ENCODE data around the gene ZNF474.
A peak's percentile ranks its signal among the peaks of the same experiment; 100 is the strongest.
"Not testable (repeated sequence)": the region's sequence is repeated elsewhere in the genome, so short reads cannot be mapped to it uniquely, and the experiment has no call there.

Gene ZNF474

GRCh38 chr5:122129306-122129705, at the start of gene ZNF474:
ZNF474 (plus strand) TSS chr5:122129546; CDS start chr5:122151991, 22,445 bp downstream.
- DNase-seq: peak in 4 of 56 donors; percentile 1 to 21 (median 6)

- DNase-seq: no peak
These were observed 47.8 kb upstream of the ZNF474 start for GRCh38 chr5:122081541-122081940.

GRCh38 chr5:122083535-122083934, 45.8 kb upstream of the ZNF474 start:
- DNase-seq: no peak

- DNase-seq: no peak
These were observed 44.3 kb upstream of the ZNF474 start for GRCh38 chr5:122085041-122085440.

GRCh38 chr5:122089096-122090013, 40.0 kb upstream of the ZNF474 start:
- no peak for DNase-seq

- no peak for DNase-seq
These were observed 37.3 kb upstream of the ZNF474 start for GRCh38 chr5:122091936-122092600.

- DNase-seq: no peak
These were observed 35.7 kb upstream of the ZNF474 start for GRCh38 chr5:122093415-122094180.

GRCh38 chr5:122094251-122094650, 35.1 kb upstream of the ZNF474 start:
- not testable (repeated sequence) for DNase-seq

GRCh38 chr5:122095158-122095557, 34.2 kb upstream of the ZNF474 start:
- DNase-seq: no peak

- no peak for DNase-seq
These were observed 32.0 kb upstream of the ZNF474 start for GRCh38 chr5:122097391-122097790.

GRCh38 chr5:122099060-122099790, 30.1 kb upstream of the ZNF474 start:
- no peak for DNase-seq

- DNase-seq: no peak
These were observed 27.6 kb upstream of the ZNF474 start for GRCh38 chr5:122101636-122102285.

GRCh38 chr5:122102825-122103224, 26.5 kb upstream of the ZNF474 start:
- no peak for DNase-seq

GRCh38 chr5:122105909-122106308, 23.4 kb upstream of the ZNF474 start:
- no peak for DNase-seq

GRCh38 chr5:122107016-122107415, 22.3 kb upstream of the ZNF474 start:
- no peak for DNase-seq

- DNase-seq: no peak
These were observed 18.4 kb upstream of the ZNF474 start for GRCh38 chr5:122110987-122111386.

- no peak for DNase-seq
These were observed 17.9 kb upstream of the ZNF474 start for GRCh38 chr5:122111460-122111859.

- DNase-seq: no peak
These were observed 17.3 kb upstream of the ZNF474 start for GRCh38 chr5:122112063-122112462.

- no peak for DNase-seq
These were observed 16.4 kb upstream of the ZNF474 start for GRCh38 chr5:122112733-122113558.

GRCh38 chr5:122114501-122114900, 14.8 kb upstream of the ZNF474 start:
- no peak for DNase-seq
